Measurements from ENCODE around the gene SNX25. TPM values are rescaled to one million over a fixed set of nuclear protein-coding genes. Genes with fewer than 3 reads are reported as not detected.
A peak's percentile ranks its signal among the peaks of the same experiment; 100 is the strongest.

Gene SNX25
- total and polyA plus RNA-seq, 12 donors = 4.4 to 12.6 (median 9.2) TPM

DNA sequence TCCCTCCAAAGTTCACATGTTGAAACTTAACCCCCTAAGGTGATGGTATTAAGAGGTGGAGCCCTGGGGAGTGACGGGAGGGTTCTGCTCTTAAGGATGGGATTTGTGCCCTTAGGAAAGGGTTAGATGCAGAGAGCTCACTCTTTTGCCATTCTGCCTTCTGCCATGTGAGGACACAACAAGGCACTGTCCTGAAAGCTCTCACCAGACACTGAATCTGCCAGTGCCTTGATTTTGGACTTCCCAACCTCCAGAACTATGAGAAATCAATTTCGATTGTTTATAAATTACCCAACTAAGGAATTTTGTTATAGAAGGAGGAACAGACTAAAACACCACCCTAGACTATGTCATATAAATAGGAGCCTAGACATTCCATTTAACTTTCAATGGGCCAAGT lies 174.7 kb downstream of the SNX25 start:
- intact Hi-C loops (cut with DNase I) = no loop called here
- Histone ChIP-seq H3K9me3 (peaks cover 0 to 17% (median 0%) of the 10 kb centered on the region in 11 donors), H3K4me1 (peaks cover 0 to 12% (median 6%) of the 10 kb centered on the region in 9 donors), H3K27me3 (peaks cover 0 to 10% (median 0%) of the 10 kb centered on the region in 7 donors), H3K4me3 (peak overlapping the region in 1 of 10 donors; percentile 18), H3K36me3 (no peaks in the 10 kb centered on the region), H3K27ac (peak overlapping the region in 3 of 10 donors; percentile 40 to 62 (median 54))
- DNase-seq = no peak
- no peak for ATAC-seq
- TF ChIP-seq, protein P1, sequence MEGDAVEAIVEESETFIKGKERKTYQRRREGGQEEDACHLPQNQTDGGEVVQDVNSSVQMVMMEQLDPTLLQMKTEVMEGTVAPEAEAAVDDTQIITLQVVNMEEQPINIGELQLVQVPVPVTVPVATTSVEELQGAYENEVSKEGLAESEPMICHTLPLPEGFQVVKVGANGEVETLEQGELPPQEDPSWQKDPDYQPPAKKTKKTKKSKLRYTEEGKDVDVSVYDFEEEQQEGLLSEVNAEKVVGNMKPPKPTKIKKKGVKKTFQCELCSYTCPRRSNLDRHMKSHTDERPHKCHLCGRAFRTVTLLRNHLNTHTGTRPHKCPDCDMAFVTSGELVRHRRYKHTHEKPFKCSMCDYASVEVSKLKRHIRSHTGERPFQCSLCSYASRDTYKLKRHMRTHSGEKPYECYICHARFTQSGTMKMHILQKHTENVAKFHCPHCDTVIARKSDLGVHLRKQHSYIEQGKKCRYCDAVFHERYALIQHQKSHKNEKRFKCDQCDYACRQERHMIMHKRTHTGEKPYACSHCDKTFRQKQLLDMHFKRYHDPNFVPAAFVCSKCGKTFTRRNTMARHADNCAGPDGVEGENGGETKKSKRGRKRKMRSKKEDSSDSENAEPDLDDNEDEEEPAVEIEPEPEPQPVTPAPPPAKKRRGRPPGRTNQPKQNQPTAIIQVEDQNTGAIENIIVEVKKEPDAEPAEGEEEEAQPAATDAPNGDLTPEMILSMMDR (IDR thresholded peaks at IDR 0.05) = no peak
- 98 to 99% methylated on average over 2 of the region's 2 CpGs for WGBS, 2 donors

DNA sequence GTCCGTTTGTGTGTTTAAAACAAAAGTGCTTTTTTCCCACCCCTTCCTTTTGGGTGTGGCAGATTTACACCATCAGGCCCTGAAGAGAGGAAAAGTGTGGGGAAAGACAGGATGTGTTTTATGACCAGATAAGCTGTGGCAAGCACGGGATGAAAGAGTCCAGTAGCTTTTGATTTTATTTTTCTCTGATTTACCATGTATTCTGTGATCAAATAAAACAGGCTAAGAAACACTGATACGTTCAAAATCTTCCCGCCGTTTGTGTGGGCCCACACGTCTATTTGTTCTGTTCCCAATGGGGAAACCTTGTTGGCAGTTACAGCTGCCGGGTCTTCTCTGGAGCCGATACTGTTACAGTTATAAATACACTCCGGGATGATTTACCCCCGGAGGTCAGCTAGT lies 175.5 kb downstream of the SNX25 start:
- WGBS, 2 donors = 29 to 32% methylated on average over 10 of the region's 10 CpGs
- H3K4me3 ChIP-seq = peak overlapping the region in 5 of 10 donors; percentile 1 to 23 (median 14)
- peak; percentile 31 to 87 (median 65) for ATAC-seq

DNA sequence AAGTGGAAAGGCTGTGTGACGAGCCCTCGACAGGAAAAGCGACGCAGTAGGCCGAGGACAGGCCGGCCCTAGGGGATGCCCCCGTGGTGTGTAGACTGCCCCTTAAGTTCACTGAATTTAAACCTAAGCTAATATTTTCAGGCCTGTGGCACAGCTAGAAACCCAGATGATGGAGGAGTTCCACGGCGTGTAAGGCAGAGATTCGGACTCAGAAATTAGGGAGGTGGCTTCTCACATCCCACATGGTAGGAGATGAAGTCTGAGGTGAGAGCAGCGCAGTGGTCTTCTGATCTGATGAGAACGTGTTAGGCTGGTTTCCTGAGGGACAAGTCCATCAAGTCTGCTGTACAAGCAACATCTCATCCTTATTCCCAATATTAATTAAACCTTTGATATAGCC lies 178.6 kb downstream of the SNX25 start:
- TF ChIP-seq, protein P1 (IDR thresholded peaks at IDR 0.05) = no peak
- Histone ChIP-seq H3K4me1 (peaks cover 0 to 12% (median 6%) of the 10 kb centered on the region in 9 donors), H3K36me3 (peaks cover 0 to 10% (median 0%) of the 10 kb centered on the region in 9 donors), H3K9me3 (peaks cover 0 to 5% (median 0%) of the 10 kb centered on the region in 11 donors), H3K4me3 (no peak overlapping the region), H3K27ac (no peak overlapping the region), H3K27me3 (peaks cover 0 to 10% (median 0%) of the 10 kb centered on the region in 7 donors)
- 95 to 96% methylated on average over 12 of the region's 12 CpGs for WGBS, 2 donors
- DNase-seq (no peak), ATAC-seq (peak in 1 of 8 donors; percentile 31)
- intact Hi-C loops (cut with DNase I) = no loop called here

More for the DNA sequence above, 175.5 kb downstream of the SNX25 start:
- TF ChIP-seq, protein P1 (IDR thresholded peaks at IDR 0.05) = no peak
- no peak for DNase-seq
- intact Hi-C loops (cut with DNase I) = no loop called here
- Histone ChIP-seq H3K36me3 (no peaks in the 10 kb centered on the region), H3K9me3 (peaks cover 0 to 16% (median 0%) of the 10 kb centered on the region in 11 donors), H3K4me1 (peaks cover 0 to 12% (median 6%) of the 10 kb centered on the region in 9 donors), H3K27me3 (peaks cover 0 to 10% (median 0%) of the 10 kb centered on the region in 7 donors), H3K27ac (peak overlapping the region in 7 of 10 donors; percentile 10 to 62 (median 50))

DNA sequence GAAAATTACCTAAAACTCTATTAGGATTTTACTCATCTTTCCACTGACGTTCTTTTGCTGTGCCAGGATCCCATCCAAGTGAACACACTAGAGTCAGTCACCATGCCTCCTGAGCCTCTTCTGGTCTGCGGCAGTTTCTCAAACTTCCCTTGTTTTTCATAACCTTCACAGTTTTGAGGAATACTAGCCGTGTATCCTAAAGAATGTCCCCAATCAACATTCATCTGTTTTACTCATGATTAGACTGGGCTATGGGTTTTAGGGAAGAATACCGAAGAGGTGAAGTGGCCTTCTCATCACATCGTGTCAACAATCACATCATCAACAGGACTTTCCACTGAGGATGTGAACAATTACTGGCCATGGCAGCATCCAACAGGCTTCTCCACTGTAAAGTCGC lies 181.5 kb downstream of the SNX25 start:
- H3K27me3 ChIP-seq = no peaks in the 10 kb centered on the region
- H3K4me3 ChIP-seq = no peak overlapping the region
- intact Hi-C loops (cut with DNase I) = loop anchor here in 4 of 10 donors (10.0 kb wide), 3 partner anchors 176 to 214 kb away; partner anchors contain the start of genes CFAP97 (in 1 of the 4) and SNX25 (in 1 of the 4)
- WGBS, 2 donors = 92 to 94% methylated on average over 6 of the region's 6 CpGs
- peaks cover 0 to 10% (median 9%) of the 10 kb centered on the region in 9 donors for H3K4me1 ChIP-seq
- no peak for ATAC-seq
- H3K27ac ChIP-seq = no peak overlapping the region
- DNase-seq = no peak
- H3K36me3 ChIP-seq = peaks cover 0 to 10% (median 0%) of the 10 kb centered on the region in 9 donors
- no peaks in the 10 kb centered on the region for H3K9me3 ChIP-seq
- TF ChIP-seq, protein P1 (IDR thresholded peaks at IDR 0.05) = no peak

Data from heart right ventricle (tissue), 16 donors.